Spleen (tissue), 11 donors: Measurements from ENCODE around the gene ETNK2. TPM values are rescaled to one million over a fixed set of nuclear protein-coding genes. Genes with fewer than 3 reads are reported as not detected.

ENCODE experiments used
- DNase-seq: peaks from one replicate; pipeline ENCODE4 v3.0.0-alpha.2; 2020
- H3K27ac ChIP-seq, 8 donors: fragments of 200-600 bp; sonication (generic) in 7 of 8; 1 replicate in 4 of 8; 2 replicates in 4 of 8; pipeline versions ENCODE4 v1.5.0 to v1.8.0; 2016 to 2021; ENCODE audit warnings: inconsistent platforms in 4 of 8, mild to moderate bottlenecking in 4 of 8, moderate library complexity in 1 of 8
- H3K27me3 ChIP-seq, 7 donors: fragments of 200-600 bp; sonication (generic) in 6 of 7; replicated peaks in 1 of 7; 1 replicate in 4 of 7; 2 replicates in 3 of 7; pipeline versions ENCODE4 v1.5.0 to v1.8.0; 2016 to 2021; ENCODE audit warnings: inconsistent platforms in 3 of 7, mild to moderate bottlenecking in 1 of 7
- H3K36me3 ChIP-seq, 6 donors: fragments of 200-600 bp; sonication (generic) in 5 of 6; 1 replicate in 4 of 6; 2 replicates in 2 of 6; pipeline versions ENCODE4 v1.5.0 to v1.8.0; 2016 to 2021; ENCODE audit warnings: inconsistent platforms in 2 of 6
- H3K4me1 ChIP-seq, 6 donors: fragments of 200-600 bp; sonication (generic) in 5 of 6; 1 replicate in 3 of 6; 2 replicates in 3 of 6; pipeline versions ENCODE4 v1.5.0 to v1.8.0; 2016 to 2021; ENCODE audit warnings: inconsistent platforms in 3 of 6
- H3K4me3 ChIP-seq, 8 donors: fragments of 200-600 bp; sonication (generic) in 7 of 8; 1 replicate in 4 of 8; 2 replicates in 4 of 8; pipeline versions ENCODE4 v1.5.0 to v1.8.0; 2016 to 2021; ENCODE audit warnings: inconsistent platforms in 4 of 8, mild to moderate bottlenecking in 4 of 8, moderate library complexity in 2 of 8
- H3K9me3 ChIP-seq, 8 donors: fragments of 200-600 bp; sonication (generic) in 7 of 8; 1 replicate in 4 of 8; 2 replicates in 4 of 8; pipeline versions ENCODE4 v1.5.0 to v1.8.0; 2016 to 2021; ENCODE audit warnings: inconsistent platforms in 4 of 8
- POLR2A ChIP-seq, 3 donors: fragments of 450-650 bp; IDR thresholded peaks; one replicate each; pipeline ENCODE4 v1.5.1; 2017; ENCODE audit warnings: antibody characterized with exemption in 3 of 3, mild to moderate bottlenecking in 1 of 3
- POLR2AphosphoS5 ChIP-seq, 3 donors: sonication (generic); formaldehyde crosslinking; IDR thresholded peaks; one replicate each; pipeline ENCODE4 v1.5.1; 2017; ENCODE audit warnings: antibody characterized with exemption in 3 of 3
- WGBS, 5 donors: extraction: QIAGEN DNeasy Blood & Tissue Kit in 3 of 5; methylation state at CpG; one replicate each; pipeline versions ENCODE4 v1.1.5 to v1.1.7; 2013 to 2018; 5-methylcytosine and 5-hydroxymethylcytosine counted together
- intact Hi-C: fragments of 100-400 bp; cut with DNase I; formaldehyde crosslinking; loops from one replicate; pipeline ENCODE4 v1.15.0; 2023; ENCODE audit warnings: low total_unique reads
- polyA plus RNA-seq, 3 donors: library from polyadenylated mRNA; stranded (reverse); fragments of 200-250 nt; gene quantifications; one replicate each; pipeline ENCODE4 v1.2.1, GENCODE V29; 2013
- total RNA-seq, 7 donors: library from RNA; depleted of rRNA in 3 of 7; stranded (reverse); fragments of >200 nt in 3 of 7; fragmentation: NEBNext Ultra II Directional in 4 of 7; extraction: Animal tissue kit (Norgen Biotek cat#: 25700) in 4 of 7; gene quantifications; one replicate each; pipeline versions ENCODE4 v1.1.0 to v1.2.1, GENCODE V29; 2016 to 2021
- TF ChIP-seq, protein P1 (sequence below), 11 experiments: fragments of 200-600 bp in 7 of 11; fragments of 450-650 bp in 4 of 11; sonication (generic) in 4 of 11; IDR thresholded peaks in 8 of 11; conservative IDR thresholded peaks in 3 of 11; 1 replicate in 7 of 11; 2 replicates in 4 of 11; pipeline versions ENCODE4 v1.4.0 to v1.8.0; 2016 to 2021; ENCODE audit warnings: antibody characterized with exemption in 11 of 11, inconsistent platforms in 4 of 11, mild to moderate bottlenecking in 1 of 11
- donor health status: healthy with polysubstance abuse.
- donor health status: DM: no; HTN: no; CAD: no; lungs with moderate emphysema.
- donor health status: DM: no; HTN: no; CAD: no.
- donor health status: Bipolar disorder and iron deficiency.
- donor health status: healthy.
- donor health status: DM: no; HTN: no; CAD: no.
- donor health status: DM: yes; HTN: yes; CAD: no.

ETNK2 gene
- total and polyA plus RNA-seq, 10 donors = 1.9 to 20.8 (median 5.6) TPM

DNA sequence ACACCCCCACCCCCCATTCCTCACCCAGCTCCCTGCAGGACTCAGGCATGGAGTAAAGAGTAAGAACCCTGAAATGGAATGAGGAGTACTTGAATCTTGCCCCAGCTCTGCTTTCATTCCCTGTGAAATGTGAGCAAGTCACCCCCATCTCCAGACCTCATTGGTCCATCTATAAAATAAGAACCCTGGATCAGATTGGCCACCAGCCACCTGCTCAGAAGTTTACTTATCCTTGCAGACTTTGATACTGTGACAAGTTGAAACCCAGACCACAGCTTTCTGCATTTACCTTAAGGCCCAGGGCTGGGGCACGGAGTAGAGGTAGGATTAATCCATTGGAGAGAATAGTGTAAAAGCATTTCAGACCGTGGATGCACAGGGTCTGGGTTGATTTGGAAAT lies 42.2 kb upstream of the ETNK2 start:
- TF ChIP-seq POLR2A (IDR thresholded peaks at IDR 0.05) (no peak), POLR2AphosphoS5 (IDR thresholded peaks at IDR 0.05) (no peak)
- TF ChIP-seq, protein P1, sequence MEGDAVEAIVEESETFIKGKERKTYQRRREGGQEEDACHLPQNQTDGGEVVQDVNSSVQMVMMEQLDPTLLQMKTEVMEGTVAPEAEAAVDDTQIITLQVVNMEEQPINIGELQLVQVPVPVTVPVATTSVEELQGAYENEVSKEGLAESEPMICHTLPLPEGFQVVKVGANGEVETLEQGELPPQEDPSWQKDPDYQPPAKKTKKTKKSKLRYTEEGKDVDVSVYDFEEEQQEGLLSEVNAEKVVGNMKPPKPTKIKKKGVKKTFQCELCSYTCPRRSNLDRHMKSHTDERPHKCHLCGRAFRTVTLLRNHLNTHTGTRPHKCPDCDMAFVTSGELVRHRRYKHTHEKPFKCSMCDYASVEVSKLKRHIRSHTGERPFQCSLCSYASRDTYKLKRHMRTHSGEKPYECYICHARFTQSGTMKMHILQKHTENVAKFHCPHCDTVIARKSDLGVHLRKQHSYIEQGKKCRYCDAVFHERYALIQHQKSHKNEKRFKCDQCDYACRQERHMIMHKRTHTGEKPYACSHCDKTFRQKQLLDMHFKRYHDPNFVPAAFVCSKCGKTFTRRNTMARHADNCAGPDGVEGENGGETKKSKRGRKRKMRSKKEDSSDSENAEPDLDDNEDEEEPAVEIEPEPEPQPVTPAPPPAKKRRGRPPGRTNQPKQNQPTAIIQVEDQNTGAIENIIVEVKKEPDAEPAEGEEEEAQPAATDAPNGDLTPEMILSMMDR (IDR thresholded peaks at IDR 0.05 in 8 of 11, conservative IDR thresholded peaks at IDR 0.05 in 3 of 11) = no peak
- peak; percentile 9 for DNase-seq

DNA sequence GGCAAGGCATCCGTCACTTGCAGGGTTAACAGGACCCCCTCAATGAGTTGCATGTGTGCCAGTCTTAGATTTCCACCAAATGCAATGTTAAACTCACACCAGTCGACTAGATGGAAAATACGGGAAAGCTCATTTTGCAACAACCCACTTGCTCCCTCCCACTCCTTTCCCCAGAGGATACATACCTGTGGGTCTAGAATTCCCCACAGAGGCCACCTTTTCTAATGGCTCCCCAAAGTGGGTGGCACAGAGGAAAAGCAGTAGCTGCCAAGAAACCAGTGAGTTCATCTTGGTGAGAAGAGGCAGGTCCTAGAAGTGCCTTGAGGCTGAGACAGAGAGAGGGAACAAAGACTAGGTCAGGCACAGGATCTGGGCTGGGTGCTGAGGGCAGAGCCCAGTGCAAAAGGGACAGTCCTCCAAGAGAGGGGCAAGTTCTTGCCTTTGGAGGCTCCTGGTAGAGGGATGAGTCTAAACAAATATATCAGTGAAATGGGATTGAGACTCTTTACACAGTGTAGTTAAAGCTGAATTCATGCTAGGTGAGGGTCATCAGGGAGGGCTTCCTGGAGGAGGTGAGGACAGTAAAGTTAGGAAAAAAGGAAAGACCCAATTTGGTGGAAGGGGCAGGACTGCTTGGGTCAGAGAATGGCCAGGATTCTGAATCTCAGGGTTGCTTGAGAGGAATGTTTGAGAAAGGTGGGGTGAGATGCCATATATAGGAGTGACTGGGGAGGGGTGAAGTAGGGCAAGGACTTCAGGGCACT lies 40.9 kb upstream of the ETNK2 start:
- H3K27me3 ChIP-seq = peaks cover 0 to 81% (median 33%) of the 10 kb centered on the region in 7 donors
- DNase-seq = no peak
- no peak overlapping the region for H3K27ac ChIP-seq
- peaks cover 0 to 17% (median 6%) of the 10 kb centered on the region in 6 donors for H3K4me1 ChIP-seq
- WGBS, 5 donors = 73 to 90% (median 79%) methylated on average over 3 of the region's 3 CpGs
- H3K36me3 ChIP-seq = no peaks in the 10 kb centered on the region
- intact Hi-C loops = no loop called here
- TF ChIP-seq, protein P1 (IDR thresholded peaks at IDR 0.05 in 8 of 11, conservative IDR thresholded peaks at IDR 0.05 in 3 of 11) = no peak
- TF ChIP-seq POLR2AphosphoS5 (IDR thresholded peaks at IDR 0.05) (no peak), POLR2A (IDR thresholded peaks at IDR 0.05) (no peak)
- H3K9me3 ChIP-seq = no peaks in the 10 kb centered on the region
- H3K4me3 ChIP-seq = no peak overlapping the region

More for the DNA sequence above, 42.2 kb upstream of the ETNK2 start:
- intact Hi-C loops = no loop called here
- no peak overlapping the region for H3K4me3 ChIP-seq
- 68 to 86% (median 82%) methylated on average over 2 of the region's 2 CpGs for WGBS, 5 donors
- peaks cover 0 to 80% (median 21%) of the 10 kb centered on the region in 7 donors for H3K27me3 ChIP-seq
- H3K27ac ChIP-seq = no peak overlapping the region
- H3K4me1 ChIP-seq = peaks cover 0 to 17% (median 6%) of the 10 kb centered on the region in 6 donors
- no peaks in the 10 kb centered on the region for H3K9me3 ChIP-seq
- no peaks in the 10 kb centered on the region for H3K36me3 ChIP-seq

GRCh38 chr1:204192046-204192445 lies 40.2 kb upstream of the ETNK2 start:
- 83 to 92% (median 89%) methylated on average over 2 of the region's 2 CpGs for WGBS, 5 donors
- peaks cover 0 to 17% (median 6%) of the 10 kb centered on the region in 6 donors for H3K4me1 ChIP-seq
- no peak overlapping the region for H3K4me3 ChIP-seq
- intact Hi-C loops = no loop called here
- H3K9me3 ChIP-seq = no peaks in the 10 kb centered on the region
- no peak for TF ChIP-seq POLR2A (IDR thresholded peaks at IDR 0.05)
- no peak for TF ChIP-seq POLR2AphosphoS5 (IDR thresholded peaks at IDR 0.05)
- TF ChIP-seq, protein P1 (IDR thresholded peaks at IDR 0.05 in 8 of 11, conservative IDR thresholded peaks at IDR 0.05 in 3 of 11) = no peak
- H3K27me3 ChIP-seq = peaks cover 0 to 86% (median 38%) of the 10 kb centered on the region in 7 donors
- H3K36me3 ChIP-seq = no peaks in the 10 kb centered on the region
- no peak for DNase-seq
- no peak overlapping the region for H3K27ac ChIP-seq

- Histone ChIP-seq H3K36me3 (no peaks in the 10 kb centered on the region), H3K4me1 (peaks cover 0 to 17% (median 6%) of the 10 kb centered on the region in 6 donors), H3K9me3 (no peaks in the 10 kb centered on the region), H3K4me3 (no peak overlapping the region), H3K27ac (no peak overlapping the region), H3K27me3 (peaks cover 0 to 86% (median 44%) of the 10 kb centered on the region in 7 donors)
- DNase-seq = peak; percentile 47
- TF ChIP-seq POLR2AphosphoS5 (IDR thresholded peaks at IDR 0.05) (no peak), POLR2A (IDR thresholded peaks at IDR 0.05) (no peak)
- TF ChIP-seq, protein P1 (IDR thresholded peaks at IDR 0.05 in 8 of 11, conservative IDR thresholded peaks at IDR 0.05 in 3 of 11) = no peak
- intact Hi-C loops = no loop called here
- 76 to 98% (median 93%) methylated on average over 5 to 7 of the region's 7 CpGs for WGBS, 5 donors
These were observed 39.6 kb upstream of the ETNK2 start for GRCh38 chr1:204191456-204191855.
